Mucosa of descending colon (tissue), 3 donors: ENCODE results near the gene HSPA12B. TPM values are rescaled to one million over a fixed set of nuclear protein-coding genes. Genes with fewer than 3 reads are reported as not detected.

Experiments used
- ATAC-seq: fragments of 200-7000 bp; cut with Tn5 transposase; one replicate; pipeline ENCODE4 v1.9.1; 2020; ENCODE audit warnings: mild to moderate bottlenecking, moderate library complexity
- DNase-seq, 3 donors: peaks; one replicate each; pipeline ENCODE4 v3.0.0-alpha.2; 2020
- H3K36me3 ChIP-seq: fragments of 200-600 bp; one replicate; pipeline ENCODE4 v1.8.0; 2021; ENCODE audit warnings: low read depth, mild to moderate bottlenecking
- H3K4me1 ChIP-seq: fragments of 200-600 bp; one replicate; pipeline ENCODE4 v1.8.0; 2021; ENCODE audit warnings: low read depth, mild to moderate bottlenecking
- H3K4me3 ChIP-seq: fragments of 200-600 bp; one replicate; pipeline ENCODE4 v1.8.0; 2021; ENCODE audit warnings: mild to moderate bottlenecking
- H3K9me3 ChIP-seq: fragments of 200-600 bp; one replicate; pipeline ENCODE4 v1.8.0; 2021; ENCODE audit warnings: mild to moderate bottlenecking
- intact Hi-C, 2 donors: fragments of 100-400 bp; cut with DNase I in 1 of 2; cut with micrococcal nuclease in 1 of 2; formaldehyde crosslinking; loops; one replicate each; pipeline versions ENCODE4 v1.11.0 to v1.11.1; 2022; cut with DNase I, micrococcal nuclease
- total RNA-seq, 3 donors: library from RNA; stranded (reverse); fragmentation: NEBNext Ultra II Directional in 2 of 3; extraction: Animal tissue kit (Norgen Biotek cat#: 25700) in 2 of 3; gene quantifications; one replicate each; pipeline versions ENCODE4 v1.2.1 to v1.2.4, GENCODE V29; 2021 to 2023
- TF ChIP-seq, protein P1 (sequence below): fragments of 200-600 bp; IDR thresholded peaks from one replicate; pipeline ENCODE4 v1.8.0; 2022; ENCODE audit warnings: antibody characterized with exemption, mild to moderate bottlenecking
- donor health status: DM: no; HTN: no; CAD: no; lungs with moderate emphysema.
- donor health status: DM: no; HTN: no; CAD: no.
- donor health status: DM: no; HTN: yes; CAD: no.

HSPA12B gene
- total RNA-seq, 3 donors from 2014 or later, result 1.2 to 5.9 (median 3.4) TPM

DNA sequence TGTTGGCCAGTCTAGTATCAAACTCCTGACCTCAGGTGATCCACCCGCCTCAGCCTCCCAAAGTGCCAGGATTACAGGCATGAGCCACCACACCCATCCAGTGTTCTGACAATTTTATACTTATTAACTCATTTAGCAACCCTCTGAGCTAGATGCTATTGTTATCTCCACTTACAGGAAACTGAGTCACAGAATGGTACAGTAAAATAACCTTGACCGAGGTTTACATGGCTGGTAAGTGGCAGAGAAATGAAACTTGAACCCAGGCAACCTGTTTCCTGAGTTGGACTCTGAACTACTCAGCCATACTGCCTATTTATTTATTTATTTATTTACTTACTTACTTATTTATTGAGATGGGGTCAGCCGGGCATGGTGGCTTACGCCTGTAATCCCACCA, 13.4 kb upstream of the HSPA12B start:
- ATAC-seq (no peak), DNase-seq (no peak)
- intact Hi-C loops, result no loop called here
- TF ChIP-seq, protein P1, sequence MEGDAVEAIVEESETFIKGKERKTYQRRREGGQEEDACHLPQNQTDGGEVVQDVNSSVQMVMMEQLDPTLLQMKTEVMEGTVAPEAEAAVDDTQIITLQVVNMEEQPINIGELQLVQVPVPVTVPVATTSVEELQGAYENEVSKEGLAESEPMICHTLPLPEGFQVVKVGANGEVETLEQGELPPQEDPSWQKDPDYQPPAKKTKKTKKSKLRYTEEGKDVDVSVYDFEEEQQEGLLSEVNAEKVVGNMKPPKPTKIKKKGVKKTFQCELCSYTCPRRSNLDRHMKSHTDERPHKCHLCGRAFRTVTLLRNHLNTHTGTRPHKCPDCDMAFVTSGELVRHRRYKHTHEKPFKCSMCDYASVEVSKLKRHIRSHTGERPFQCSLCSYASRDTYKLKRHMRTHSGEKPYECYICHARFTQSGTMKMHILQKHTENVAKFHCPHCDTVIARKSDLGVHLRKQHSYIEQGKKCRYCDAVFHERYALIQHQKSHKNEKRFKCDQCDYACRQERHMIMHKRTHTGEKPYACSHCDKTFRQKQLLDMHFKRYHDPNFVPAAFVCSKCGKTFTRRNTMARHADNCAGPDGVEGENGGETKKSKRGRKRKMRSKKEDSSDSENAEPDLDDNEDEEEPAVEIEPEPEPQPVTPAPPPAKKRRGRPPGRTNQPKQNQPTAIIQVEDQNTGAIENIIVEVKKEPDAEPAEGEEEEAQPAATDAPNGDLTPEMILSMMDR, result no peak
- Histone ChIP-seq H3K9me3 (no peaks in the 10 kb centered on the region), H3K4me1 (no peaks in the 10 kb centered on the region), H3K36me3 (no peaks in the 10 kb centered on the region), H3K4me3 (no peak overlapping the region)

DNA sequence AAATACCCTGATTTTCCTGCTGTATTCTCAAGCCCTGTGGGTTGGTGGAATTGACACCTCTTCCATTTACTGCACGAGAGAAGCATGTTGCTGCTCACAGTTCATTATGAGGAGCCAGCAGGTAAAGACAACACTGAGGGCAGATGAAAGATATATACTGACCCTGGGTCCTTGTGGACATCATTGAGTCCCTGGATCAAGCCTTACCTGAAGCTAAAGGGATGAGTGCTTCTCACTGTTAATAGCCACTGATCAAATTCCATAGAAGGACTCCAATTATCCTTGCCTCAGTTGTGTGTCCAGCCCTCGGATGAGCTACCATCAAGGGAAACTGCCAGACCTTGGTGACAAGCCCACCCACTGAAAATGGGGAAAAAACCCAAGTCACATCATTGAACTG, 12.4 kb upstream of the HSPA12B start:
- Histone ChIP-seq H3K9me3 (no peaks in the 10 kb centered on the region), H3K36me3 (no peaks in the 10 kb centered on the region), H3K4me1 (no peaks in the 10 kb centered on the region), H3K4me3 (no peak overlapping the region)
- TF ChIP-seq, protein P1, result no peak
- intact Hi-C loops, result no loop called here
- no peak for ATAC-seq
- no peak for DNase-seq

DNA sequence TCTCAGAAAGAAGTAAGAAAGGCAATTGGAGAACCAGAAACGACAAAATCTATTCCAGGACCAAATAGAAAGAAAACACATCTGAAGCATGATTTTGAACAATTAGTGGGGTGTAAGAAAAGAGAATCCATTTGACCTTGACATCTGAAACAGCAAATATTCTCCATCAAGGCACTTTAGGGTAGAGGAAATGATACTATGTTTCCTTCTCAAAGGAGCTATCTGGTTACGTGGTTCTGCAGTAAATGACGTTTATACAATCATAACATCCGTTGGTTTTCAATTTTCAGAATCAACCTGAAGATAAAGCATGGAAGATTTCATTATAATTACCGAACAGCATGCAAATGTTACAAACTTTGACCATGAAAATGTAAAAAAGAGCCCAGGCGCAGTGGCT, 11.9 kb upstream of the HSPA12B start:
- no peaks in the 10 kb centered on the region for H3K9me3 ChIP-seq
- H3K36me3 ChIP-seq, result no peaks in the 10 kb centered on the region
- TF ChIP-seq, protein P1, result no peak
- H3K4me3 ChIP-seq, result no peak overlapping the region
- intact Hi-C loops, result no loop called here
- ATAC-seq (no peak), DNase-seq (no peak)
- no peaks in the 10 kb centered on the region for H3K4me1 ChIP-seq

- no peaks in the 10 kb centered on the region for H3K4me1 ChIP-seq
- H3K36me3 ChIP-seq, result no peaks in the 10 kb centered on the region
- ATAC-seq (no peak), DNase-seq (no peak)
- no peak overlapping the region for H3K4me3 ChIP-seq
- intact Hi-C loops, result no loop called here
- no peaks in the 10 kb centered on the region for H3K9me3 ChIP-seq
- TF ChIP-seq, protein P1, result no peak
Measured at GRCh38 chr20:3721912-3722311, 10.6 kb upstream of the HSPA12B start.

DNA sequence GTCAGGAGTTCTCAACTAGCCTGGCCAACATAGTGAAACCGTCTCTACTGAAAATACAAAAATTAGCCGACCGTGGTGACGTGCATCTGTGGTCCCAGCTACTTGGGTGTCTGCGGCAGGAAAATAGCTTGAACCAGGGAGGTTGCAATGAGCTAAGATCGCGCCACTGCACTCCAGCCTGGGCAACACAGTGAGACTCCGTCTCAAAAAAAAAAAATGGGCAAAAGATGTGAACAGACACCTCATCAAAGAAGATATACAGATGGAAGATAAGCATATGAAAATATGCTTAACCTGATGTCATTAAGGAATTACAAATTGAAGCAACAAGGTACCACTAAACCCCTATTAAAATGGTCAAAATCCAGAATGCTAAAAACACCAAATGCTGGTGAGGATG, 9.2 kb upstream of the HSPA12B start:
- Histone ChIP-seq H3K4me3 (no peak overlapping the region), H3K9me3 (no peaks in the 10 kb centered on the region), H3K36me3 (no peaks in the 10 kb centered on the region), H3K4me1 (no peaks in the 10 kb centered on the region)
- intact Hi-C loops, result no loop called here
- no peak for ATAC-seq
- TF ChIP-seq, protein P1, result no peak
- no peak for DNase-seq

DNA sequence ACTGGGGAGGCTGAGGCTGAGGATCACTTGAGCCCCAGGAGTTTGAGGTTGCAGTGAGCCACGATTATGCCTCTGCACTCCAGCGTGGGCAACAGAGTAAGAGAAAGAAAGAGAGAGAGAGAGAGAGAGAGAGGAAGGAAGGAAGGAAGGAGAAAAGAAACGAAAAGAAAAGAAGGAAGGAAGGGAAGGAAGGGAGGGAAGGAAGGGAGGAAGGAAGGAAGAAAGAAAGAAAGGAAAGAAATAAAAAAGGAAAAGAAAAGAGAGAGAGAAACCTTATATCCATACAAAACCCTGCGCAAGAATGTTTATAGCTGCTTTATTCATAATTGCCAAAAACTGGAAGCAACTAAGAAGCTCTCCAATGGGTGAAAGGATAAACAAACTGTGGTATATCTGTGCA, 8.1 kb upstream of the HSPA12B start:
- H3K36me3 ChIP-seq, result no peaks in the 10 kb centered on the region
- H3K9me3 ChIP-seq, result no peaks in the 10 kb centered on the region
- intact Hi-C loops, result no loop called here
- H3K4me3 ChIP-seq, result no peak overlapping the region
- TF ChIP-seq, protein P1, result no peak
- H3K4me1 ChIP-seq, result no peaks in the 10 kb centered on the region
- ATAC-seq (no peak), DNase-seq (peak in 1 of 3 donors; percentile 3)
